Measurements from ENCODE around the gene ACAP1. TPM values are rescaled to one million over a fixed set of nuclear protein-coding genes. Genes with fewer than 3 reads are reported as not detected.

Gene ACAP1
- total RNA-seq, 1 experiment from 2014 or later = 58.6 TPM

DNA sequence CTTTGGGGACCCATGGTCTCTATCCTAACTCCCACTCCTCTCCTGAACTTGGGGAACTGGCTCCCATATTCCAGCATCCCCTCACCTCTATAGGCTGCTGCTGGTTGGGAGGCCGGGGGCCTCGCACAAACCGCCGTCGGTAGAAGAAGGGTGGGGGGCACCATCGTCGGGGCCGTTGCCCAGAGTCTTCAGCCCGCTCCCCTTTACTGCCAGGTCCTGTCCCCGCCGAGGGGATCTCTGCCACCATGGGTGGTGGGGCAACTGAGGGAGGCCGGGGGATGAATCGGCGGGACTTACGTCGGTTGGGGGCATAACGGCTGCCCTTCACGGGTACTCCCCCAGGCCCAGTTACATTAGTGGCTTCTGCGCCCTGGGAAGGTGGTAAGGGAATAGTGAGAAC lies 46.2 kb upstream of the ACAP1 start (continued):
- TF ChIP-seq, protein P1, sequence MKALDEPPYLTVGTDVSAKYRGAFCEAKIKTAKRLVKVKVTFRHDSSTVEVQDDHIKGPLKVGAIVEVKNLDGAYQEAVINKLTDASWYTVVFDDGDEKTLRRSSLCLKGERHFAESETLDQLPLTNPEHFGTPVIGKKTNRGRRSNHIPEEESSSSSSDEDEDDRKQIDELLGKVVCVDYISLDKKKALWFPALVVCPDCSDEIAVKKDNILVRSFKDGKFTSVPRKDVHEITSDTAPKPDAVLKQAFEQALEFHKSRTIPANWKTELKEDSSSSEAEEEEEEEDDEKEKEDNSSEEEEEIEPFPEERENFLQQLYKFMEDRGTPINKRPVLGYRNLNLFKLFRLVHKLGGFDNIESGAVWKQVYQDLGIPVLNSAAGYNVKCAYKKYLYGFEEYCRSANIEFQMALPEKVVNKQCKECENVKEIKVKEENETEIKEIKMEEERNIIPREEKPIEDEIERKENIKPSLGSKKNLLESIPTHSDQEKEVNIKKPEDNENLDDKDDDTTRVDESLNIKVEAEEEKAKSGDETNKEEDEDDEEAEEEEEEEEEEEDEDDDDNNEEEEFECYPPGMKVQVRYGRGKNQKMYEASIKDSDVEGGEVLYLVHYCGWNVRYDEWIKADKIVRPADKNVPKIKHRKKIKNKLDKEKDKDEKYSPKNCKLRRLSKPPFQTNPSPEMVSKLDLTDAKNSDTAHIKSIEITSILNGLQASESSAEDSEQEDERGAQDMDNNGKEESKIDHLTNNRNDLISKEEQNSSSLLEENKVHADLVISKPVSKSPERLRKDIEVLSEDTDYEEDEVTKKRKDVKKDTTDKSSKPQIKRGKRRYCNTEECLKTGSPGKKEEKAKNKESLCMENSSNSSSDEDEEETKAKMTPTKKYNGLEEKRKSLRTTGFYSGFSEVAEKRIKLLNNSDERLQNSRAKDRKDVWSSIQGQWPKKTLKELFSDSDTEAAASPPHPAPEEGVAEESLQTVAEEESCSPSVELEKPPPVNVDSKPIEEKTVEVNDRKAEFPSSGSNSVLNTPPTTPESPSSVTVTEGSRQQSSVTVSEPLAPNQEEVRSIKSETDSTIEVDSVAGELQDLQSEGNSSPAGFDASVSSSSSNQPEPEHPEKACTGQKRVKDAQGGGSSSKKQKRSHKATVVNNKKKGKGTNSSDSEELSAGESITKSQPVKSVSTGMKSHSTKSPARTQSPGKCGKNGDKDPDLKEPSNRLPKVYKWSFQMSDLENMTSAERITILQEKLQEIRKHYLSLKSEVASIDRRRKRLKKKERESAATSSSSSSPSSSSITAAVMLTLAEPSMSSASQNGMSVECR (CRISPR knock-in tag; IDR thresholded peaks at IDR 0.05; ENCODE audit: borderline replicate concordance) = no peak
- TF ChIP-seq, protein P2, sequence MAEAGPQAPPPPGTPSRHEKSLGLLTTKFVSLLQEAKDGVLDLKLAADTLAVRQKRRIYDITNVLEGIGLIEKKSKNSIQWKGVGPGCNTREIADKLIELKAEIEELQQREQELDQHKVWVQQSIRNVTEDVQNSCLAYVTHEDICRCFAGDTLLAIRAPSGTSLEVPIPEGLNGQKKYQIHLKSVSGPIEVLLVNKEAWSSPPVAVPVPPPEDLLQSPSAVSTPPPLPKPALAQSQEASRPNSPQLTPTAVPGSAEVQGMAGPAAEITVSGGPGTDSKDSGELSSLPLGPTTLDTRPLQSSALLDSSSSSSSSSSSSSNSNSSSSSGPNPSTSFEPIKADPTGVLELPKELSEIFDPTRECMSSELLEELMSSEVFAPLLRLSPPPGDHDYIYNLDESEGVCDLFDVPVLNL (CRISPR knock-in tag; IDR thresholded peaks at IDR 0.05; ENCODE audit: borderline replicate concordance, low read depth) = no peak

DNA sequence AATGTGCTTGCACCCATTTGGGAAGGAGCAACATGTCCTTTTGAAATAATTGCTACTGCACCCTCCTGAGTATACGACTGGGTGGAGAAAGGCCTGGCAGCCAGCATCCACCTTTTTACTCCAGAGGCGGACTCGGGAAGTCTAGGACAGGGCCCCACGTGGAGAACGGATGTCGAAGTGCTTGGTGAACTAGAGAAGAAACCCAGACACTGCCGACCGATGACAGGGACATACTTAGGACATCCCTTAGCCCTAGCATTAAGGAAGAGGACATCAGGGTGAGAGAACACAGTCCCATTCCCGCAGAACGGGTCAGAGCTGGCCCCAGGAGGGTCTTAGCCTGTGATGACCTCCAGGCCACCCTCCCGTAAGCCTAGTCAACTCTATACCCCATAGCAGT lies 45.6 kb upstream of the ACAP1 start:
- TF ChIP-seq NFYB (CRISPR knock-in tag; conservative IDR thresholded peaks at IDR 0.05; ENCODE audit: low read depth) (no peak), MYBL2 (CRISPR knock-in tag; IDR thresholded peaks at IDR 0.05) (no peak), ESRRA (CRISPR knock-in tag; IDR thresholded peaks at IDR 0.05; ENCODE audit: borderline replicate concordance) (no peak), ZNF671 (CRISPR knock-in tag; IDR thresholded peaks at IDR 0.05) (no peak), RORB (CRISPR knock-in tag; IDR thresholded peaks at IDR 0.05) (no peak), SP1 (CRISPR knock-in tag; conservative IDR thresholded peaks at IDR 0.05) (no peak), RELA (CRISPR knock-in tag; IDR thresholded peaks at IDR 0.05; ENCODE audit: borderline replicate concordance) (no peak)
- TF ChIP-seq, protein P3, sequence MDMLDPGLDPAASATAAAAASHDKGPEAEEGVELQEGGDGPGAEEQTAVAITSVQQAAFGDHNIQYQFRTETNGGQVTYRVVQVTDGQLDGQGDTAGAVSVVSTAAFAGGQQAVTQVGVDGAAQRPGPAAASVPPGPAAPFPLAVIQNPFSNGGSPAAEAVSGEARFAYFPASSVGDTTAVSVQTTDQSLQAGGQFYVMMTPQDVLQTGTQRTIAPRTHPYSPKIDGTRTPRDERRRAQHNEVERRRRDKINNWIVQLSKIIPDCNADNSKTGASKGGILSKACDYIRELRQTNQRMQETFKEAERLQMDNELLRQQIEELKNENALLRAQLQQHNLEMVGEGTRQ (CRISPR knock-in tag; IDR thresholded peaks at IDR 0.05) = no peak
- TF ChIP-seq, protein P4, sequence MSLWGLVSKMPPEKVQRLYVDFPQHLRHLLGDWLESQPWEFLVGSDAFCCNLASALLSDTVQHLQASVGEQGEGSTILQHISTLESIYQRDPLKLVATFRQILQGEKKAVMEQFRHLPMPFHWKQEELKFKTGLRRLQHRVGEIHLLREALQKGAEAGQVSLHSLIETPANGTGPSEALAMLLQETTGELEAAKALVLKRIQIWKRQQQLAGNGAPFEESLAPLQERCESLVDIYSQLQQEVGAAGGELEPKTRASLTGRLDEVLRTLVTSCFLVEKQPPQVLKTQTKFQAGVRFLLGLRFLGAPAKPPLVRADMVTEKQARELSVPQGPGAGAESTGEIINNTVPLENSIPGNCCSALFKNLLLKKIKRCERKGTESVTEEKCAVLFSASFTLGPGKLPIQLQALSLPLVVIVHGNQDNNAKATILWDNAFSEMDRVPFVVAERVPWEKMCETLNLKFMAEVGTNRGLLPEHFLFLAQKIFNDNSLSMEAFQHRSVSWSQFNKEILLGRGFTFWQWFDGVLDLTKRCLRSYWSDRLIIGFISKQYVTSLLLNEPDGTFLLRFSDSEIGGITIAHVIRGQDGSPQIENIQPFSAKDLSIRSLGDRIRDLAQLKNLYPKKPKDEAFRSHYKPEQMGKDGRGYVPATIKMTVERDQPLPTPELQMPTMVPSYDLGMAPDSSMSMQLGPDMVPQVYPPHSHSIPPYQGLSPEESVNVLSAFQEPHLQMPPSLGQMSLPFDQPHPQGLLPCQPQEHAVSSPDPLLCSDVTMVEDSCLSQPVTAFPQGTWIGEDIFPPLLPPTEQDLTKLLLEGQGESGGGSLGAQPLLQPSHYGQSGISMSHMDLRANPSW (CRISPR knock-in tag; conservative IDR thresholded peaks at IDR 0.05; ENCODE audit: low read depth) = no peak
- TF ChIP-seq, protein P5, sequence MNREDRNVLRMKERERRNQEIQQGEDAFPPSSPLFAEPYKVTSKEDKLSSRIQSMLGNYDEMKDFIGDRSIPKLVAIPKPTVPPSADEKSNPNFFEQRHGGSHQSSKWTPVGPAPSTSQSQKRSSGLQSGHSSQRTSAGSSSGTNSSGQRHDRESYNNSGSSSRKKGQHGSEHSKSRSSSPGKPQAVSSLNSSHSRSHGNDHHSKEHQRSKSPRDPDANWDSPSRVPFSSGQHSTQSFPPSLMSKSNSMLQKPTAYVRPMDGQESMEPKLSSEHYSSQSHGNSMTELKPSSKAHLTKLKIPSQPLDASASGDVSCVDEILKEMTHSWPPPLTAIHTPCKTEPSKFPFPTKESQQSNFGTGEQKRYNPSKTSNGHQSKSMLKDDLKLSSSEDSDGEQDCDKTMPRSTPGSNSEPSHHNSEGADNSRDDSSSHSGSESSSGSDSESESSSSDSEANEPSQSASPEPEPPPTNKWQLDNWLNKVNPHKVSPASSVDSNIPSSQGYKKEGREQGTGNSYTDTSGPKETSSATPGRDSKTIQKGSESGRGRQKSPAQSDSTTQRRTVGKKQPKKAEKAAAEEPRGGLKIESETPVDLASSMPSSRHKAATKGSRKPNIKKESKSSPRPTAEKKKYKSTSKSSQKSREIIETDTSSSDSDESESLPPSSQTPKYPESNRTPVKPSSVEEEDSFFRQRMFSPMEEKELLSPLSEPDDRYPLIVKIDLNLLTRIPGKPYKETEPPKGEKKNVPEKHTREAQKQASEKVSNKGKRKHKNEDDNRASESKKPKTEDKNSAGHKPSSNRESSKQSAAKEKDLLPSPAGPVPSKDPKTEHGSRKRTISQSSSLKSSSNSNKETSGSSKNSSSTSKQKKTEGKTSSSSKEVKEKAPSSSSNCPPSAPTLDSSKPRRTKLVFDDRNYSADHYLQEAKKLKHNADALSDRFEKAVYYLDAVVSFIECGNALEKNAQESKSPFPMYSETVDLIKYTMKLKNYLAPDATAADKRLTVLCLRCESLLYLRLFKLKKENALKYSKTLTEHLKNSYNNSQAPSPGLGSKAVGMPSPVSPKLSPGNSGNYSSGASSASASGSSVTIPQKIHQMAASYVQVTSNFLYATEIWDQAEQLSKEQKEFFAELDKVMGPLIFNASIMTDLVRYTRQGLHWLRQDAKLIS (CRISPR knock-in tag; IDR thresholded peaks at IDR 0.05; ENCODE audit: borderline replicate concordance) = no peak
- TF ChIP-seq, protein P6, sequence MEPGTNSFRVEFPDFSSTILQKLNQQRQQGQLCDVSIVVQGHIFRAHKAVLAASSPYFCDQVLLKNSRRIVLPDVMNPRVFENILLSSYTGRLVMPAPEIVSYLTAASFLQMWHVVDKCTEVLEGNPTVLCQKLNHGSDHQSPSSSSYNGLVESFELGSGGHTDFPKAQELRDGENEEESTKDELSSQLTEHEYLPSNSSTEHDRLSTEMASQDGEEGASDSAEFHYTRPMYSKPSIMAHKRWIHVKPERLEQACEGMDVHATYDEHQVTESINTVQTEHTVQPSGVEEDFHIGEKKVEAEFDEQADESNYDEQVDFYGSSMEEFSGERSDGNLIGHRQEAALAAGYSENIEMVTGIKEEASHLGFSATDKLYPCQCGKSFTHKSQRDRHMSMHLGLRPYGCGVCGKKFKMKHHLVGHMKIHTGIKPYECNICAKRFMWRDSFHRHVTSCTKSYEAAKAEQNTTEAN (CRISPR knock-in tag; IDR thresholded peaks at IDR 0.05) = no peak
- TF ChIP-seq, protein P7, sequence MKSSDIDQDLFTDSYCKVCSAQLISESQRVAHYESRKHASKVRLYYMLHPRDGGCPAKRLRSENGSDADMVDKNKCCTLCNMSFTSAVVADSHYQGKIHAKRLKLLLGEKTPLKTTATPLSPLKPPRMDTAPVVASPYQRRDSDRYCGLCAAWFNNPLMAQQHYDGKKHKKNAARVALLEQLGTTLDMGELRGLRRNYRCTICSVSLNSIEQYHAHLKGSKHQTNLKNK (CRISPR knock-in tag; IDR thresholded peaks at IDR 0.05) = no peak
- CTCF ChIA-PET = interaction anchor here (5.4 kb wide), 1 partner anchor 10 kb away, joined by 61 read pairs; the partner anchor contains the start of gene SLC2A4
- ATAC-seq (no peak), DNase-seq (ENCODE audit: low spot score) (no peak)
- Mint-ChIP-seq H3K9me3 (no peaks in the 10 kb centered on the region), H3K36me3 (no peaks in the 10 kb centered on the region; the same call in 1 of the 2 replicates), H3K27me3 (ENCODE audit: low read depth) (peaks cover 35% of the 10 kb centered on the region), H3K4me3 (no peak overlapping the region), H3K27ac (no peak overlapping the region), H3K4me1 (peaks cover 25% of the 10 kb centered on the region)
- POLR2A ChIA-PET = interaction anchor here (0.6 kb wide), 1 partner anchor 284 kb away, joined by 3 read pairs; no protein-coding TSS in a partner anchor
